NCI-H748 (cell line): ENCODE measurements around the gene CISD1.

Experiments used
- DNase-seq: peaks from one replicate; lab custom pipeline; 2025; ENCODE audit not compliant: unreplicated experiment; lab: John Stamatoyannopoulos, UW

CISD1 gene

GRCh38 chr10:58265249-58265648 lies 3.7 kb upstream of the CISD1 start:
- DNase-seq = no peak

GRCh38 chr10:58266003-58266825 lies 2.7 kb upstream of the CISD1 start:
- DNase-seq = peak; percentile 12

DNA sequence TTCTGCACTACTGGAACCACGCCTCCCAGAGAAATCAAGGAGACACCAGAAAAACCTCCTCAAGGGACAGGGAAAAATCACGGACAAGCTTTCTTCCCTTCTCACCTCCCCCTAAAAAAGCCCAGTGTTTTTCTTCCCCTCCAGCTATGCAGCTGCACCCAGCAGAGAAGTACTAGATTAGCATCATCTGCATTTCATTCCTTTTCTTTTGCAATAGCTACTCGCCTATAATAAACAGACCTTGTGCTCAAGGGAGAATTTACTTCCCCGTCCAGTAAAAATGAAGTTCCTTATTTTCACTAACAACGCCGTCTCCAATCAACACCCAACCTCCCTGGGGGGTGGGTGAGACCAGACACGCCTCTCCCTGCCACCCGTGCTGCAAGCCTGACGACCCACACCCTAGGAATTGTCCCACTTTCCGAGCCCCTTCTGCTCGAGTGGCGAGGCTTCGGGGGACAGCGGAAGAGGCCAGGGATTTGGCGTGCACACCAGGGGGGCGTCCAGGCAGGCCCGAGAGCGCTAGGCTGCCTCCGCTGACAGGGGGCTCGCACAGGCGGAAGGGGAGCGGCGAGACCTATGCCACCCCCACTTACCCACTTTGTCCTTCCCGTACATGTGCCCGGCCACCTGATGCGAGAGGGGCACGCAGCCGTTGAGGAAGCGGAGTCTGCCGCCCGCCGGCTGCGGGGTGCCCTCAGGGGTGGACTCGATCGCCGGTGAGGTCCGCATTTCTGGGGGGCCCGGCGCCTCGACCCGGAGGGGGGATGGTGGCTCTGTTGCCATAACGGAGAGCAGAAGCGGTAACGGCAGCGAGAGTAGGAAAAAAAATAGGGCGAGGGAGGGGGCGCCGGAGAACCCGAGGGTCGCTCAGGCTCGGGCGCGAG lies 1.9 kb upstream of the CISD1 start:
- DNase-seq = peak; percentile 25

- DNase-seq = peak; percentile 84
Measured at GRCh38 chr10:58267713-58268453, 1.1 kb upstream of the CISD1 start, which contains the start of gene IPMK. Gene IPMK, minus strand, starts transcription at chr10:58267894. Its CDS starts 283 bp downstream, at chr10:58267611.

GRCh38 chr10:58268454-58268945 lies 462 bp upstream of the CISD1 start:
- DNase-seq = peak; percentile 76

- no peak for DNase-seq
Measured at GRCh38 chr10:58269782-58270290, 874 bp downstream of the CISD1 start.

DNA sequence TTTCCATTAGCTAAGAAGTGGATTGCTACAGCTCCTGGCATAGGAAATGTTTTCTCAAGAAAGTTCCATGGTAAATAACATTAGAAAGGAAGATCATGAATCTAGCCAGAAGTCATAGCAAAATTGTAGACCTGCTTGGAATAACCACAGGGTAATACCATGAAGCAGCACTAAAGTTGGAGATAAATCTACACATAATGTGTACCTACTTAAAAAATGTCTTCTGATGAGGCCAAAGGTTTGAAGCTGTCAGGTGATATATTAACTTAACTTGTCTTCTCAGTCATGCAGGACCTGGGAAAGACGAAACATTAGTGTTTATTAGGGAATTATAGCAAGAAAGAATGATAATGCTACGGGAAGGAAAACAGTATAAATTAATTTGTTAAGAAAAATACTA lies 6.3 kb downstream of the CISD1 start:
- no peak for DNase-seq

GRCh38 chr10:58275908-58276307 lies 6.9 kb downstream of the CISD1 start:
- DNase-seq = no peak

GRCh38 chr10:58278274-58278961 lies 9.5 kb downstream of the CISD1 start:
- DNase-seq = no peak

GRCh38 chr10:58278962-58279307 lies 10.0 kb downstream of the CISD1 start:
- DNase-seq = no peak

GRCh38 chr10:58280477-58280876 lies 11.5 kb downstream of the CISD1 start:
- no peak for DNase-seq

- DNase-seq = no peak
Measured at GRCh38 chr10:58281092-58281752, 12.3 kb downstream of the CISD1 start.

DNA sequence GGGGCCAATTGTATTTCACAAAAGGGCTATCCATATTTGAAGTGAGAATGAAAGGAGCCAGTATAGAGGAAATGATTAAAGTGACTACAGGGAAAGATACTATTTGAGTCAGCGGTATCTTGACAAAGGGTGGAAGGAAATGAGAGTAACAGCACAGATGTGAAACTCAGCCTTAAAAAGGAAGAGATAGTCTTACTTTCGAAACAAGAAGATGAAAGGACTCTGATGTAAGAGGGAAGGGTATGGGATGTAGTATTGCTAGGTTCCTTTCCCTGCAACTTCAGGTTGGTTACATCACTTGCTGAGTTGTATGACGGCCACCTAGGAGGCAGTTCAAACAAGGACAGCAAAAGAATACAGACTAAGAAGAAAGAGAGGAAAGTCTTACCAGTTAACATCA lies 13.7 kb downstream of the CISD1 start:
- DNase-seq = no peak

DNA sequence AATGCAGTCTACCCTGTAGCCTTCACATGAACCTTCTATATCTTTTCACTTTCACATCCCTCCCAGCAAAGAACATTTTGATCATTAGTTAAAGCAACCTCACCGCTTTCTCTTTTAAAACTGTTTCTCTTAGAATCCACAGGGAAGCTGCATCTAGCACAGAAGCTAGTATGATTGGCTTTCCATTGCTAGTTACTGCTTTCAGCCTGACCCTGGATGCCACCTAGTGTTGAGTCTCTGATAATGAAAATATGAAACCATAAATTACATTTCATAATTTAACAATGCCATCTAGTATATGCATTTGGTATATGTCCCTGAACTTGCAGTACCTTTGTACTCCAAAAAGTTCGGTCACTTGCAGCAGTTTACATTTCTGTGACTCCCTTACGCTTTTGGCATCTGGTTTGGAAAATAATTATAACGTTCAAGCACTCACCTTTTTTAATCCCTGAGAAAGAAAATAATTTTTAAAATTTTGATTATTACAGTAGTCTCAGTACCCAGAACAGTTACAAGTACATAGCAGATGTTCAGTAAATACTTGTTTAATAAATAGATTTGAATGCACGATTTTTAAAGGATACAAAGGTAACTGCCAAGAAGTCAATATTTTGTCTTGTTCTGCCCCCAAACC lies 22.7 kb downstream of the CISD1 start:
- peak; percentile 43 for DNase-seq

DNA sequence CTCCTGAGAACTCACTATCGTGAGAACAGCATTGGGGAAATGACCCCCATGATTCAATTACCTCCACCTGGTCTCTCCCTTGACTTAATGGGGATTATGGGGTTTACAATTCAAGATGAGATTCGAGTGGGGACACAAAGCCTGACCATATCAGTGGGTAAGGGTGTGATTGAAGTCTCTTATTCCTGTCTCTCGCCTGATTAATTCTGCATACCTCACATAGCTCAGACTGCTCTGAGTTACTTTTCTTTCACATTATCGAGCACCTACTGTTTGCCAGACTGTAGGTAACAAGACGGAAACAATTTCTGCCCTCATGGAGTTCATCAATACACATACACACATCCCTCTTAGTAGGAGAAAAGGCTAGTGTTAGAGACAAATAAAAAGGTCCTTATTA lies 25.0 kb downstream of the CISD1 start:
- DNase-seq = no peak

GRCh38 chr10:58299580-58299979 lies 30.6 kb downstream of the CISD1 start:
- DNase-seq = peak; percentile 59

- DNase-seq = peak; percentile 74
Measured at GRCh38 chr10:58300676-58301075, 31.7 kb downstream of the CISD1 start.

DNA sequence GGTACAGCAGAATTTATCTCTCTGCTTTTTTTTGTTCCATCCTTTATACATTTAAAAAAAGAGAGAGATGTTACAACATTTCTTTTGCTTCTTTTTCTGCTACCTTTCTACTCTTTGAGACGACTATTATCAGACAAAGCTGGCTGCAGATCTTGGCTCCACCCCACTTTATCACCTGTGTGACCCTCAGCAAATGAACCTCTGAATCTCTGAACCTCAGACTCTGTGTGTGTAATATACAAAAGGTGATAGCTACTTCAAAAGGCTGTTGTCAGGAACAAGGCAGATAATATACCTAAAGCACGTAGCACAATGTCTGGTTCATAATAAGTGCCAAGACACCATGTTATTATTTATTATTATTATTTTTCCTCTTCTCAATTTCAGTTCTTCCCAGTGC lies 33.3 kb downstream of the CISD1 start:
- no peak for DNase-seq

GRCh38 chr10:58304099-58304633 lies 35.2 kb downstream of the CISD1 start:
- DNase-seq = no peak
